ENCODE measurements around the gene PROX1.

Gene PROX1

GRCh38 chr1:214044438-214045214 lies 56.9 kb downstream of the PROX1 start:
- no peak overlapping the region for H3K4me3 ChIP-seq (ENCODE audit: low read depth, low read length)
- DNase-seq (ENCODE audit: low read depth), result no peak
- TF ChIP-seq CTCF (IDR thresholded peaks at IDR 0.05; ENCODE audit: low read depth, low read length, missing control alignments), result no peak

- no peak for TF ChIP-seq CTCF (IDR thresholded peaks at IDR 0.05; ENCODE audit: low read depth, low read length, missing control alignments)
- no peak for DNase-seq (ENCODE audit: low read depth)
Observed at GRCh38 chr1:214050513-214051401, 63.0 kb downstream of the PROX1 start.

GRCh38 chr1:214051786-214052185 lies 64.0 kb downstream of the PROX1 start:
- TF ChIP-seq CTCF (IDR thresholded peaks at IDR 0.05; ENCODE audit: low read depth, low read length, missing control alignments), result no peak
- H3K4me3 ChIP-seq (ENCODE audit: low read depth, low read length), result no peak overlapping the region
- no peak for DNase-seq (ENCODE audit: low read depth)

More at GRCh38 chr1:214050513-214051401, 63.0 kb downstream of the PROX1 start:
- H3K4me3 ChIP-seq (ENCODE audit: low read depth, low read length), result no peak overlapping the region

- no peak for TF ChIP-seq CTCF (IDR thresholded peaks at IDR 0.05; ENCODE audit: low read depth, low read length, missing control alignments)
- no peak for DNase-seq (ENCODE audit: low read depth)
- no peak overlapping the region for H3K4me3 ChIP-seq (ENCODE audit: low read depth, low read length)
Observed at GRCh38 chr1:214058076-214058475, 70.3 kb downstream of the PROX1 start.

- no peak for TF ChIP-seq CTCF (IDR thresholded peaks at IDR 0.05; ENCODE audit: low read depth, low read length, missing control alignments)
- no peak overlapping the region for H3K4me3 ChIP-seq (ENCODE audit: low read depth, low read length)
- DNase-seq (ENCODE audit: low read depth), result no peak
Observed at GRCh38 chr1:214066190-214066589, 78.4 kb downstream of the PROX1 start.

- H3K4me3 ChIP-seq (ENCODE audit: low read depth, low read length), result no peak overlapping the region
- no peak for TF ChIP-seq CTCF (IDR thresholded peaks at IDR 0.05; ENCODE audit: low read depth, low read length, missing control alignments)
- no peak for DNase-seq (ENCODE audit: low read depth)
Observed at GRCh38 chr1:214066936-214067335, 79.2 kb downstream of the PROX1 start.
